ENCODE measurements around the gene NUDT5.
A peak's percentile ranks its signal among the peaks of the same experiment; 100 is the strongest.

DNA sequence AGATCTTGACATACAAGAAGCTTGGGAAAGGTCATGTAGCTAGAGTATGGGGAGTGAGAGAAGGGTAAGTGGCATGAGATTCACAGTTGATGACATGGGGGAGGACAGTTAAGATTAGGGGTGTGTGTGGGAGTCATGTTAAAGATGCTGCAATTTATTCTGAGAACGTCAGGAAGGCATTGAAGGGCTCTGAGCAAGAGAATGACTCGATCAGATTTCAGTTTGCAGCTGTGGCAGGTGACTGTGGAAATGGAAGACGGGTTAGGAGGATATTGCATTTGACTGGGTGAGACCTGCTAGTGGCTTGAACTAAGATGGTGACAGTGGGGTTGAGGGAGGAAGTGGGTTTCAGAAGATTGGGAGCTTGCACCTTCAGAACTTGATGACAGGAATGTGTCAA is 5.9 kb upstream of the NUDT5 start:
- TF ChIP-seq POLR2A (IDR thresholded peaks at IDR 0.05; ENCODE audit: low read depth, low read length) (no peak), POLR2AphosphoS5 (IDR thresholded peaks at IDR 0.05; ENCODE audit: low read depth, low read length) (0 out of 2 replicates have a peak, but pooled peaks have one; percentile 29), TAF1 (IDR thresholded peaks at IDR 0.05; ENCODE audit: low read depth, low read length) (no peak), SPI1 (IDR thresholded peaks at IDR 0.05; ENCODE audit: low read depth, low read length) (peak; percentile 39; the same call in 1 of the 2 replicates), POU2F2 (IDR thresholded peaks at IDR 0.05; ENCODE audit: low read depth, low read length) (no peak), PAX5 (IDR thresholded peaks at IDR 0.05; ENCODE audit: insufficient read depth, low read length, severe bottlenecking) (no peak)

Measured in GM12891 (cell line).